Adrenal gland (tissue), 12 donors: Measurements from ENCODE around the gene ANKRD44. TPM values are rescaled to one million over a fixed set of nuclear protein-coding genes. Genes with fewer than 3 reads are reported as not detected.

Source experiments
- DNase-seq, 7 donors: peaks; one replicate each; pipeline ENCODE4 v3.0.0-alpha.2; 2019 to 2020
- H3K27ac ChIP-seq, 5 donors: fragments of 200-600 bp; sonication (generic) in 4 of 5; 1 replicate in 3 of 5; 2 replicates in 2 of 5; pipeline versions ENCODE4 v1.5.1 to v1.8.0; 2016 to 2020; ENCODE audit warnings: mild to moderate bottlenecking in 1 of 5
- H3K27me3 ChIP-seq: fragments of 200-600 bp; 2 replicates; pipeline ENCODE4 v1.8.0; 2021
- H3K36me3 ChIP-seq, 2 donors: fragments of 200-600 bp; replicated peaks in 1 of 2; 1 replicate in 1 of 2; 2 replicates in 1 of 2; pipeline versions ENCODE4 v1.5.1 to v1.8.0; 2018 to 2022
- H3K4me1 ChIP-seq, 2 donors: fragments of 200-600 bp; replicated peaks in 1 of 2; 1 replicate in 1 of 2; 2 replicates in 1 of 2; pipeline versions ENCODE4 v1.5.1 to v1.8.0; 2018 to 2021
- H3K4me3 ChIP-seq, 4 donors: fragments of 200-600 bp; sonication (generic) in 3 of 4; one replicate each; pipeline ENCODE4 v1.5.1; 2016 to 2018
- H3K9me3 ChIP-seq, 3 donors: fragments of 200-600 bp; sonication (generic) in 1 of 3; replicated peaks in 1 of 3; 1 replicate in 2 of 3; 2 replicates in 1 of 3; pipeline versions ENCODE4 v1.5.1 to v1.8.0; 2016 to 2021
- POLR2A ChIP-seq, 2 donors: fragments of 450-650 bp; IDR thresholded peaks; one replicate each; pipeline ENCODE4 v1.6.1; 2017; ENCODE audit warnings: antibody characterized with exemption in 2 of 2, mild to moderate bottlenecking in 2 of 2, moderate library complexity in 1 of 2
- WGBS, 4 donors: extraction: QIAGEN DNeasy Blood & Tissue Kit in 2 of 4; methylation state at CpG; one replicate each; pipeline versions ENCODE4 v1.1.5 to v1.1.7; 2013 to 2017; 5-methylcytosine and 5-hydroxymethylcytosine counted together
- intact Hi-C, 2 donors: fragments of 100-400 bp; cut with DNase I; formaldehyde crosslinking; loops; one replicate each; pipeline versions ENCODE4 v1.14.1 to v1.15.0; 2022 to 2023
- polyA plus RNA-seq, 3 donors: library from polyadenylated mRNA; stranded (reverse); fragments of 200-250 nt in 2 of 3; fragments of 350-450 nt in 1 of 3; fragmentation: Illumina TruSeq in 1 of 3; extraction: RNeasy Lipid Tissue Mini Kit (QIAGEN cat#74804) in 1 of 3; gene quantifications; one replicate each; pipeline ENCODE4 v1.2.3, GENCODE V29; 2013 to 2014
- total RNA-seq, 9 donors: library from RNA; depleted of rRNA in 4 of 9; stranded (reverse); fragments of >200 nt in 4 of 9; fragments of 120-200 nt in 1 of 9; fragmentation: NEBNext Ultra II Directional in 1 of 9; extraction: Animal tissue kit (Norgen Biotek cat#: 25700) in 1 of 9; gene quantifications; one replicate each; pipeline versions ENCODE4 v1.1.0 to v1.2.4, GENCODE V29; 2013 to 2023
- TF ChIP-seq, protein P1 (sequence below), 6 experiments: fragments of 450-650 bp in 4 of 6; fragments of 200-600 bp in 2 of 6; sonication (generic) in 1 of 6; IDR thresholded peaks; 1 replicate in 5 of 6; 2 replicates in 1 of 6; pipeline versions ENCODE4 v1.5.1 to v1.8.0; 2016 to 2021; ENCODE audit warnings: antibody characterized with exemption in 6 of 6, mild to moderate bottlenecking in 2 of 6, moderate library complexity in 1 of 6
- donor health status: healthy with polysubstance abuse.
- donor health status: Bipolar disorder and iron deficiency.
- donor health status: DM: yes; HTN: yes; CAD: no.
- donor health status: DM: no; HTN: no; CAD: no.
- donor health status: DM: no; HTN: no; CAD: no.
- donor health status: DM: yes; HTN: yes; CAD: no.

Gene ANKRD44
- total and polyA plus RNA-seq, 12 donors = 3.8 to 40.2 (median 21.3) TPM

- Histone ChIP-seq H3K27me3 (no peaks in the 10 kb centered on the region), H3K4me3 (peak overlapping the region in 1 of 4 donors; percentile 15), H3K4me1 (peaks cover 6 to 36% of the 10 kb centered on the region in 2 donors), H3K27ac (no peak overlapping the region), H3K9me3 (no peaks in the 10 kb centered on the region), H3K36me3 (no peaks in the 10 kb centered on the region)
- DNase-seq = peak in 6 of 7 donors; percentile 24 to 66 (median 42)
- TF ChIP-seq, protein P1, sequence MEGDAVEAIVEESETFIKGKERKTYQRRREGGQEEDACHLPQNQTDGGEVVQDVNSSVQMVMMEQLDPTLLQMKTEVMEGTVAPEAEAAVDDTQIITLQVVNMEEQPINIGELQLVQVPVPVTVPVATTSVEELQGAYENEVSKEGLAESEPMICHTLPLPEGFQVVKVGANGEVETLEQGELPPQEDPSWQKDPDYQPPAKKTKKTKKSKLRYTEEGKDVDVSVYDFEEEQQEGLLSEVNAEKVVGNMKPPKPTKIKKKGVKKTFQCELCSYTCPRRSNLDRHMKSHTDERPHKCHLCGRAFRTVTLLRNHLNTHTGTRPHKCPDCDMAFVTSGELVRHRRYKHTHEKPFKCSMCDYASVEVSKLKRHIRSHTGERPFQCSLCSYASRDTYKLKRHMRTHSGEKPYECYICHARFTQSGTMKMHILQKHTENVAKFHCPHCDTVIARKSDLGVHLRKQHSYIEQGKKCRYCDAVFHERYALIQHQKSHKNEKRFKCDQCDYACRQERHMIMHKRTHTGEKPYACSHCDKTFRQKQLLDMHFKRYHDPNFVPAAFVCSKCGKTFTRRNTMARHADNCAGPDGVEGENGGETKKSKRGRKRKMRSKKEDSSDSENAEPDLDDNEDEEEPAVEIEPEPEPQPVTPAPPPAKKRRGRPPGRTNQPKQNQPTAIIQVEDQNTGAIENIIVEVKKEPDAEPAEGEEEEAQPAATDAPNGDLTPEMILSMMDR (IDR thresholded peaks at IDR 0.05) = no peak
- no peak for TF ChIP-seq POLR2A (IDR thresholded peaks at IDR 0.05)
- WGBS, 4 donors = 63 to 77% (median 67%) methylated on average over 12 of the region's 12 CpGs
- intact Hi-C loops = no loop called here
These were observed 111.7 kb downstream of the ANKRD44 start for GRCh38 chr2:197198890-197199289.

- Histone ChIP-seq H3K4me1 (peaks cover 6 to 36% of the 10 kb centered on the region in 2 donors), H3K27ac (no peak overlapping the region)
- WGBS, 4 donors = 86 to 92% (median 89%) methylated on average over 4 of the region's 4 CpGs
These were observed 112.7 kb downstream of the ANKRD44 start for GRCh38 chr2:197197895-197198311.

DNA sequence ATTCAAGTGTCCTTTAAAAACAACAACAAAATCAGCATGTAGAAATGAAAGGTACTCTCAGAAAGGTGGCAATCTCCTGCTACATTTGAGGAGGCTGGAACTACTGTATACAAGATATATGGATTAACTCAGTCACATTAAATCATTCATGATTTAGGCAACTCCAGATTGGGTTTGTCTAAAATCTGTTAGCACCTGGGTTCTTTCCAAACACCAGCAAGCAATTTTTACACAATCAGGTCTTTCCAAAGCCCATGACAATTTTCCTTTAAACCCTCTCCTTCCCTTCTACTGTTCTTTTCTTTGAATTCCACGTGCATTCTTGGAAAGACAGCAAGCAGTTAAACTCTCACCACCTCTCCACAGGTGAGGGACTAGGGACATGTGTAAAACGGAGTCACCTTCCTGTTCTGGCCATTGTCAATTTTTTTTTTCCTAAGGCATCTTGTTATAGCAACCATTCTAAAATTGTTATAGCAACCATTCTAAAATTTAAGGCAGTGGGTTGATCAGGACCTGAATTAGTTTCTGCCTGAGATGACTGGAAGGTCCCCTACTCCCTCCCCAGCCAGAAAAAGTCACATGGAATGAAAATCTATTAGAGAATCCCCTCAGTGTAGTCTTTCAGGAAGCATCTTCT lies 113.9 kb downstream of the ANKRD44 start:
- TF ChIP-seq, protein P1 (IDR thresholded peaks at IDR 0.05) = no peak
- TF ChIP-seq POLR2A (IDR thresholded peaks at IDR 0.05) = no peak
- H3K4me3 ChIP-seq = no peak overlapping the region
- DNase-seq = no peak
- WGBS, 4 donors = 24 to 59% (median 30%) methylated on average over 2 of the region's 2 CpGs
- no peaks in the 10 kb centered on the region for H3K36me3 ChIP-seq
- H3K9me3 ChIP-seq = no peaks in the 10 kb centered on the region
- no peaks in the 10 kb centered on the region for H3K27me3 ChIP-seq
- H3K27ac ChIP-seq = no peak overlapping the region
- peaks cover 6 to 36% of the 10 kb centered on the region in 2 donors for H3K4me1 ChIP-seq
- intact Hi-C loops = no loop called here

More at GRCh38 chr2:197197895-197198311, 112.7 kb downstream of the ANKRD44 start:
- Histone ChIP-seq H3K9me3 (no peaks in the 10 kb centered on the region), H3K4me3 (no peak overlapping the region), H3K36me3 (no peaks in the 10 kb centered on the region), H3K27me3 (no peaks in the 10 kb centered on the region)
- DNase-seq = no peak
- TF ChIP-seq, protein P1 (IDR thresholded peaks at IDR 0.05) = no peak
- TF ChIP-seq POLR2A (IDR thresholded peaks at IDR 0.05) = no peak
- intact Hi-C loops = no loop called here

- Histone ChIP-seq H3K27ac (peak overlapping the region in 1 of 5 donors; percentile 8), H3K9me3 (no peaks in the 10 kb centered on the region), H3K4me1 (peaks cover 6 to 34% of the 10 kb centered on the region in 2 donors), H3K4me3 (no peak overlapping the region), H3K36me3 (no peaks in the 10 kb centered on the region), H3K27me3 (no peaks in the 10 kb centered on the region)
- WGBS, 4 donors = 25 to 34% (median 30%) methylated on average over 3 of the region's 3 CpGs
- no peak for DNase-seq
- TF ChIP-seq, protein P1 (IDR thresholded peaks at IDR 0.05) = no peak
- no peak for TF ChIP-seq POLR2A (IDR thresholded peaks at IDR 0.05)
- intact Hi-C loops = loop anchor here in 1 of 2 donors (2.0 kb wide), 1 partner anchor 115 kb away; the partner anchor contains the start of gene ANKRD44
These were observed 115.1 kb downstream of the ANKRD44 start for GRCh38 chr2:197195518-197195917.
